ENCODE data around the gene CFAP210.

CFAP210 gene

GRCh38 chr2:169694113-169694893 lies at the start of gene CFAP210, which contains the start of gene PHOSPHO2 (continued):
- TF ChIP-seq ZNF280D (tag by site-specific recombination; IDR thresholded peaks at IDR 0.05) (no peak), ZNF16 (tag by site-specific recombination; IDR thresholded peaks at IDR 0.05; ENCODE audit: low read depth) (no peak), ZBTB20 (tag by site-specific recombination; IDR thresholded peaks at IDR 0.05) (no peak), ZNF324 (tag by site-specific recombination; IDR thresholded peaks at IDR 0.05) (peak; percentile 48; the same call in 1 of the 2 replicates), AEBP2 (tag by site-specific recombination; IDR thresholded peaks at IDR 0.05; ENCODE audit: borderline replicate concordance) (no peak), ZNF266 (tag by site-specific recombination; IDR thresholded peaks at IDR 0.05; ENCODE audit: low read depth) (no peak), ZBTB21 (tag by site-specific recombination; IDR thresholded peaks at IDR 0.05) (no peak; the same call in 1 of the 2 replicates), ZNF2 (tag by site-specific recombination; IDR thresholded peaks at IDR 0.05) (no peak), ZNF146 (tag by site-specific recombination; IDR thresholded peaks at IDR 0.05) (no peak), YY1 (tag by site-specific recombination; IDR thresholded peaks at IDR 0.05) (no peak), ELK4 (IDR thresholded peaks at IDR 0.05; ENCODE audit: borderline replicate concordance, low read depth, low read length) (no peak; the same call in 1 of the 2 replicates), KLF1 (tag by site-specific recombination; IDR thresholded peaks at IDR 0.05) (peak; percentile 68), ZNF292 (tag by site-specific recombination; IDR thresholded peaks at IDR 0.05; ENCODE audit: borderline replicate concordance, low read depth) (no peak), ZNF155 (tag by site-specific recombination; IDR thresholded peaks at IDR 0.05) (no peak), ZNF776 (tag by site-specific recombination; IDR thresholded peaks at IDR 0.05; ENCODE audit: borderline replicate concordance) (no peak), SETDB1 (IDR thresholded peaks at IDR 0.05; ENCODE audit: insufficient read length, low read length) (no peak), ZNF707 (tag by site-specific recombination; IDR thresholded peaks at IDR 0.05) (no peak), ZNF426 (tag by site-specific recombination; IDR thresholded peaks at IDR 0.05) (no peak), SP7 (tag by site-specific recombination; IDR thresholded peaks at IDR 0.05) (peak; percentile 61; the same call in 1 of the 2 replicates), ZNF580 (tag by site-specific recombination; IDR thresholded peaks at IDR 0.05) (peak; percentile 87), ZNF510 (tag by site-specific recombination; IDR thresholded peaks at IDR 0.05; ENCODE audit: insufficient replicate concordance) (no peak), KLF9 (tag by site-specific recombination; IDR thresholded peaks at IDR 0.05; ENCODE audit: low read depth) (no peak), SALL2 (tag by site-specific recombination; IDR thresholded peaks at IDR 0.05; ENCODE audit: borderline replicate concordance) (no peak), ZNF501 (tag by site-specific recombination; IDR thresholded peaks at IDR 0.05) (peak; percentile 91), ZNF366 (tag by site-specific recombination; conservative IDR thresholded peaks at IDR 0.05) (peak; percentile 88), PRDM1 (tag by site-specific recombination; IDR thresholded peaks at IDR 0.05) (no peak), ZNF404 (tag by site-specific recombination; IDR thresholded peaks at IDR 0.05) (no peak), ZSCAN30 (tag by site-specific recombination; IDR thresholded peaks at IDR 0.05) (0 out of 2 replicates have a peak, but pooled peaks have one; percentile 48)
- TF ChIP-seq, protein P1, sequence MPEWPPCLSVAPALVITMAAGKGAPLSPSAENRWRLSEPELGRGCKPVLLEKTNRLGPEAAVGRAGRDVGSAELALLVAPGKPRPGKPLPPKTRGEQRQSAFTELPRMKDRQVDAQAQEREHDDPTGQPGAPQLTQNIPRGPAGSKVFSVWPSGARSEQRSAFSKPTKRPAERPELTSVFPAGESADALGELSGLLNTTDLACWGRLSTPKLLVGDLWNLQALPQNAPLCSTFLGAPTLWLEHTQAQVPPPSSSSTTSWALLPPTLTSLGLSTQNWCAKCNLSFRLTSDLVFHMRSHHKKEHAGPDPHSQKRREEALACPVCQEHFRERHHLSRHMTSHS (tag by site-specific recombination; IDR thresholded peaks at IDR 0.05) = no peak
- TF ChIP-seq, protein P2, sequence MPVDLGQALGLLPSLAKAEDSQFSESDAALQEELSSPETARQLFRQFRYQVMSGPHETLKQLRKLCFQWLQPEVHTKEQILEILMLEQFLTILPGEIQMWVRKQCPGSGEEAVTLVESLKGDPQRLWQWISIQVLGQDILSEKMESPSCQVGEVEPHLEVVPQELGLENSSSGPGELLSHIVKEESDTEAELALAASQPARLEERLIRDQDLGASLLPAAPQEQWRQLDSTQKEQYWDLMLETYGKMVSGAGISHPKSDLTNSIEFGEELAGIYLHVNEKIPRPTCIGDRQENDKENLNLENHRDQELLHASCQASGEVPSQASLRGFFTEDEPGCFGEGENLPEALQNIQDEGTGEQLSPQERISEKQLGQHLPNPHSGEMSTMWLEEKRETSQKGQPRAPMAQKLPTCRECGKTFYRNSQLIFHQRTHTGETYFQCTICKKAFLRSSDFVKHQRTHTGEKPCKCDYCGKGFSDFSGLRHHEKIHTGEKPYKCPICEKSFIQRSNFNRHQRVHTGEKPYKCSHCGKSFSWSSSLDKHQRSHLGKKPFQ (tag by site-specific recombination; IDR thresholded peaks at IDR 0.05) = peak; percentile 72; the same call in 1 of the 2 replicates

Data from HEK293 (cell line).